HPDE6-E6E7 (cell line): ENCODE results near the gene NR1H2.

Source experiments
- DNase-seq: peaks from one replicate; pipeline ENCODE4 v3.0.0; 2011; ENCODE audit warnings: missing footprints; ENCODE audit errors: extremely low spot score

The NR1H2 gene

DNA sequence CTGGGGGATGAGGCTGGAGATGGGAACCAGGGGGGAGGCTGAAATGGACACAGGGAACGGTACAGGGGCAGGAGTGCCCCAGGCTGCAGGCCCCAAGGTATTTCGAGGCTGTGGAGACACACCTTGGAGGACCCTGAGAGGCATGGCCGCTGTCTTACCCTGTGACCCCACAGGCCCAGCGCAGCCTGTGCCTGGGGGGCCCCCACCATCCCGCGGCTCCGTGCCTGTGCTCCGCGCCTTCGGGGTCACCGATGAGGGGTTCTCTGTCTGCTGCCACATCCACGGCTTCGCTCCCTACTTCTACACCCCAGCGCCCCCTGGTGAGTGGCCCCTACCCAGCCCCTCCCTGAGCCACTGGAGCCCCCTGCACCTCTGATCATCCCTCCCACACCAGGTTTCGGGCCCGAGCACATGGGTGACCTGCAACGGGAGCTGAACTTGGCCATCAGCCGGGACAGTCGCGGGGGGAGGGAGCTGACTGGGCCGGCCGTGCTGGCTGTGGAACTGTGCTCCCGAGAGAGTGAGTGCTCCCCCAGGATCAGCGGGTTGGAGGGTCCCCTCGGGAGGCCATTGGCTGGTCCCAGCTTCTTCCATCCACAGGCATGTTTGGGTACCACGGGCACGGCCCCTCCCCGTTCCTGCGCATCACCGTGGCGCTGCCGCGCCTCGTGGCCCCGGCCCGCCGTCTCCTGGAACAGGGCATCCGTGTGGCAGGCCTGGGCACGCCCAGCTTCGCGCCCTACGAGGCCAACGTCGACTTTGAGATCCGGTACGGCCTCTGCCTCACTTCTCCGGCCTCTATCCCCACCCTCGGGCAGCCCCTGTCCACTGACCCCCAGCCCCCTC lies 25.6 kb downstream of the NR1H2 start:
- DNase-seq, result no peak

DNA sequence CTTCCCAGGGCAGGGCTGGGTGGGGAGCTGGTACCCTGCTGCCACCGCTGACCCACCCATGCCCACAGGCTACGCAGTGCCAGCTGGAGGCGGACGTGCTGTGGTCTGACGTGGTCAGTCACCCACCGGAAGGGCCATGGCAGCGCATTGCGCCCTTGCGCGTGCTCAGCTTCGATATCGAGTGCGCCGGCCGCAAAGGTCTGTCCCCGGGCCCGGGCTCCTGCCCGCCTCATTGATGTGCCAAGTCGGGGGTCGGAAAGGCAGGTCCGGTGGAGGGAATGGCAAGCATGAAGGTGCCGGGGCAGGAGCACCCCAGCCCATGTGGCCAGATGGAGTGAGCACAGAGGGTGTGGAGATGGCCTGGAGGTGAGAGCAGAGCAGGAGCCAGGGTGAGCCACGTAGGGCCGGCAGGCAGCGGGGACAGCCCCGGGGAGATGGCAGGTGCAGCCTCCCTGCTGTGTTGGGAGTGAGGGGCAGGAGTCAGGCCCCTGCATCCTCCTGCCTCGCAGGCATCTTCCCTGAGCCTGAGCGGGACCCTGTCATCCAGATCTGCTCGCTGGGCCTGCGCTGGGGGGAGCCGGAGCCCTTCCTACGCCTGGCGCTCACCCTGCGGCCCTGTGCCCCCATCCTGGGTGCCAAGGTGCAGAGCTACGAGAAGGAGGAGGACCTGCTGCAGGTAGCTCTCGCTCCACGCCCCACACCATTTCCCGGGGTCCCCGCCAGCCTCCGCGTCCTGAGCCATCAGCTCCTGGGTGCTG lies 26.5 kb downstream of the NR1H2 start:
- no peak for DNase-seq

- DNase-seq, result no peak
These were observed 30.0 kb downstream of the NR1H2 start for GRCh38 chr19:50406156-50406820.

DNA sequence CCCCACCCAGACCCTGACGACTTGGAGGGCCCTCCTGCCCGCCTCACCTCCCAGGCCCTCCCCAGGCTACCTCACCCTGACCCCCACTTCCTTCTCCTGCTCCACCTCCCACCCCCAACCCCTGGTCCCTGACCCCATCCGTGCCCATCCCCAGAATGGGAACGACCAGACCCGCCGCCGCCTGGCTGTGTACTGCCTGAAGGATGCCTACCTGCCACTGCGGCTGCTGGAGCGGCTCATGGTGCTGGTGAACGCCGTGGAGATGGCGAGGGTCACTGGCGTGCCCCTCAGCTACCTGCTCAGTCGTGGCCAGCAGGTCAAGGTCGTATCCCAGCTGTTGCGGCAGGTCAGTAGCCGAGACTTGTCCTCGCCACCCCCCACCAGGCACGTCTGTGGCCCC lies 30.6 kb downstream of the NR1H2 start:
- no peak for DNase-seq

GRCh38 chr19:50409347-50409746 lies 33.1 kb downstream of the NR1H2 start:
- DNase-seq, result no peak

GRCh38 chr19:50410109-50410508 lies 33.9 kb downstream of the NR1H2 start:
- DNase-seq, result no peak

- DNase-seq, result no peak
These were observed 36.2 kb downstream of the NR1H2 start for GRCh38 chr19:50412419-50412818.

GRCh38 chr19:50413096-50413495 lies 36.8 kb downstream of the NR1H2 start:
- no peak for DNase-seq

GRCh38 chr19:50413531-50413930 lies 37.3 kb downstream of the NR1H2 start:
- DNase-seq, result no peak

DNA sequence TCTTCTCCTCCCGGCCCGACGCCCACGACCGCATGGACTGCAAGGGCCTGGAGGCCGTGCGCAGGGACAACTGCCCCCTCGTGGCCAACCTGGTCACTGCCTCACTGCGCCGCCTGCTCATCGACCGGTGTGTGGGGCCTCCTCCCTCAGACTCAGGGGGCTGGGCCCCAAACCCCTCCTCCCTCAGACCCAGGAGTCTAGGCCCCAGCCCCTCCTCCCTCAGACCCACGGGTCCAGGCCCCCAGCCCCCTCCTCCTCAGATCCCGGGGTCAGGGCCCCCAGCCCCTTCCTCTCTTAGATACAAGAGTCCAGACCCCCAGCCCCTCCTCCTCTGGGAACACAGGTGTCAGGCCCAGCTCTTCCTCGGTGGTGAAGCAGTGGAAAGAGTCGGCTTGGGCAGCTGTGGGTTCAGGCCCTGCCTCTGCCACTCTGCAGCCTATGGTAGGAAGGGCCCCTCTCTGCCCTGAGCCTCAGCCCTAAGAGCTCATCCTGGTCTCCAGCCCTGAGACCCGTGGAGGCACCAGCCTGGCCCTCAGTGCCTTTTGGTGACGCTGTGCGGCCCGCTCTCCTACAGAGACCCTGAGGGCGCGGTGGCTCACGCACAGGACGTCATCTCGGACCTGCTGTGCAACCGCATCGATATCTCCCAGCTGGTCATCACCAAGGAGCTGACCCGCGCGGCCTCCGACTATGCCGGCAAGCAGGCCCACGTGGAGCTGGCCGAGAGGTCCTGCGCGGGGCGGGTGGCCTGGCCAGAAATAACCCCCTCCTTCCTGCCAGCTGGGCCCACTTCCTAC lies 38.8 kb downstream of the NR1H2 start:
- no peak for DNase-seq

DNA sequence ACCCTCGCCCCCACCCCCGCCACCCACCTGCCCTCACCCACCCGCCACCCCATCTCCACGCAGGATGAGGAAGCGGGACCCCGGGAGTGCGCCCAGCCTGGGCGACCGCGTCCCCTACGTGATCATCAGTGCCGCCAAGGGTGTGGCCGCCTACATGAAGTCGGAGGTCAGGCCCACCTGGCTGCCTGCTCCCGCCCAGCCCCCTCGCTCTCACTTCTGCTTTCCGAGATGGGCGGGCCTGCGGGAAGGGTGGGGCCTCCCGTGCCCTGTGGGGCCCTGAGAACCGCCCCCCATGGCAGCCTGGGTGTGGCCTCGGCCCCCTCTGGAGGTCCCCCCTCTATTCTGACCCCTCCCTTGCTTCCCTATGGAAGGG lies 39.4 kb downstream of the NR1H2 start:
- DNase-seq, result no peak

DNA sequence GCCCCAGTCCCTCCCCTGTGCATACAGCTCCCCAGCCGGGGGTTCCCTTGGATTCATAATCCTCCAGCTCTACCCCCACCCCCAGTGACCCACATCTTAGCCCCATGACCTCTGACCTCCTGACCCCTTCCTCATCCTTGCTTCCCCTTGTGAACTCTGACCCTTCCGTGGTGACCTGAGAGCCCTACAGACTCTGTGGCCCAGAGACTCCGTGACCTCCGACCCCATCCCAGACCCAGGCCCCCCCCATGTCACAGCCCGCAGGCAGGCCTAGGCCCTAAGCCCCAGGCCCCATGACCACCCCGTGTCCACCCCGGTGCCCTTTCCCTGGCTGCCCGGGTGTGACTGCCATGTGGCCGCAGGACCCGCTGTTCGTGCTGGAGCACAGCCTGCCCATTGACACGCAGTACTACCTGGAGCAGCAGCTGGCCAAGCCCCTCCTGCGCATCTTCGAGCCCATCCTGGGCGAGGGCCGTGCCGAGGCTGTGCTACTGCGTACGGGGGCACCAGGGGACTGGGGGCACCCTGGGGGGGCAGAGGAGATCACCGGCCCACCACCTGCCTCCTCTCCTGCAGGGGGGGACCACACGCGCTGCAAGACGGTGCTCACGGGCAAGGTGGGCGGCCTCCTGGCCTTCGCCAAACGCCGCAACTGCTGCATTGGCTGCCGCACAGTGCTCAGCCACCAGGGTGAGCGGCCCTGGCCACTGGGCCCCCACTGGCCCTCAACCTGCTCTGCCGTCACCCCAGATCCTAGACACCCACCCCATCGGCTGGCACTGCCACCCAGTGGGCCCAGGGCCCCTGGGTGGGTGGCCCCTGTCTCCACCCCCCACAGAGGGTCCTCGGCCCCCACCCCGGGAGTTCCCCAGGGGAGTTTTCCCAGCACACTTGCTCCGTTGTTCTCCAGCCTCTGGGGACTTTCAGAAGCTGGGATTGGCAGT lies 40.0 kb downstream of the NR1H2 start:
- DNase-seq, result no peak

- DNase-seq, result no peak
These were observed 41.1 kb downstream of the NR1H2 start for GRCh38 chr19:50417111-50418081.

DNA sequence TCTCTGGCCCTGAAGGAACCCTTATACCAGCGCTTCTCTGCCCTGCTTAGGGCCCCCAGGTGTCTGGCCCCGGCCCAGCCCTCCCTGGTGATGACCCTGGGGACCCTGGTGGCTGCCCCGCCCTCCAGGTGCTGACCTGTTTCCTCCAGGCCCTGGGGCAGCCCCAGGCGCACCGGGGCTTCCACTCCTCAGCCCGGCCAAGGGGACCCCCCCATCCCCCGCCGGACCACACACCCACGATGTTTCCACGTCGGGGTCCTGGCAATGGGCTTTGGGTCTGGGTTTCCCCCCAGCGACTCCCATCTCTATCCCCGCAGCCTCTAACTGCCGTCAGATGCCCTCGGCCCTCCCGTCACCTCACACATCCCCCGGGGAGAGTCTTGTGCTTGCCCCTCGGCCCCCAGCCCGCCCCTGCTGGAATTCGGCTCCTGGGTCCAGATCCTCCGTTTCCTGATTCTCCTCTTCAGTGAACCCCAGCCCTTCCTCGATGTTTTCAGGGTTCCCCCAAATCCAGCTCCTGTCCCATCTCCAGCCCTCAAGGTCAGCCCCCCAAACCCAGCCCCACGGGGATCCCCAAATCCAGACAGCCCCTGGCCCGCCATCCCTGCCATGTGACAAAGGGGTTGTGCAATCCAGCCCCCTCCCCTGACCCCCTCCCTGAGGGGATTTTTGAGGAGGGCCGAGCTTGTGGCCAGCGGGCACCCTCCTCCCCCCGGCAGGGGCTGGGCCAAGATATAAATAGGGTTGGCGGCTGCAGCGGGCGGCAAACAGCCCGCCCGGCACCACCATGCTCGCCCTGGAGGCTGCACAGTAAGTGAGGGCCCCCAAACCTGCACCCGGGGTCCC lies 42.1 kb downstream of the NR1H2 start, which contains the start of gene SPIB:
TSS of gene SPIB (plus strand) at position 763 of the 846 bp plus-strand sequence. CDS start at position 788, 25 bp downstream.
- DNase-seq, result no peak

- no peak for DNase-seq
These were observed 42.8 kb downstream of the NR1H2 start for GRCh38 chr19:50419022-50419579.

GRCh38 chr19:50419580-50420035 lies 43.4 kb downstream of the NR1H2 start:
- DNase-seq, result no peak

GRCh38 chr19:50420127-50420526 lies 43.9 kb downstream of the NR1H2 start:
- no peak for DNase-seq

GRCh38 chr19:50420808-50421207 lies 44.6 kb downstream of the NR1H2 start:
- DNase-seq, result no peak
